Mucosa of descending colon (tissue), 3 donors: ENCODE results near the gene TKT. TPM values are rescaled to one million over a fixed set of nuclear protein-coding genes. Genes with fewer than 3 reads are reported as not detected.

Experiments
- ATAC-seq: fragments of 200-7000 bp; cut with Tn5 transposase; one replicate; pipeline ENCODE4 v1.9.1; 2020; ENCODE audit warnings: mild to moderate bottlenecking, moderate library complexity
- DNase-seq, 3 donors: peaks; one replicate each; pipeline ENCODE4 v3.0.0-alpha.2; 2020
- H3K36me3 ChIP-seq: fragments of 200-600 bp; one replicate; pipeline ENCODE4 v1.8.0; 2021; ENCODE audit warnings: low read depth, mild to moderate bottlenecking
- H3K4me1 ChIP-seq: fragments of 200-600 bp; one replicate; pipeline ENCODE4 v1.8.0; 2021; ENCODE audit warnings: low read depth, mild to moderate bottlenecking
- H3K4me3 ChIP-seq: fragments of 200-600 bp; one replicate; pipeline ENCODE4 v1.8.0; 2021; ENCODE audit warnings: mild to moderate bottlenecking
- H3K9me3 ChIP-seq: fragments of 200-600 bp; one replicate; pipeline ENCODE4 v1.8.0; 2021; ENCODE audit warnings: mild to moderate bottlenecking
- intact Hi-C, 2 donors: fragments of 100-400 bp; cut with DNase I in 1 of 2; cut with micrococcal nuclease in 1 of 2; formaldehyde crosslinking; loops; one replicate each; pipeline versions ENCODE4 v1.11.0 to v1.11.1; 2022; cut with DNase I, micrococcal nuclease
- total RNA-seq, 3 donors: library from RNA; stranded (reverse); fragmentation: NEBNext Ultra II Directional in 2 of 3; extraction: Animal tissue kit (Norgen Biotek cat#: 25700) in 2 of 3; gene quantifications; one replicate each; pipeline versions ENCODE4 v1.2.1 to v1.2.4, GENCODE V29; 2021 to 2023
- TF ChIP-seq, protein P1 (sequence below): fragments of 200-600 bp; IDR thresholded peaks from one replicate; pipeline ENCODE4 v1.8.0; 2022; ENCODE audit warnings: antibody characterized with exemption, mild to moderate bottlenecking
- donor health status: DM: no; HTN: no; CAD: no; lungs with moderate emphysema.
- donor health status: DM: no; HTN: no; CAD: no.
- donor health status: DM: no; HTN: yes; CAD: no.

TKT gene
- total RNA-seq, 3 donors from 2014 or later, result 180 to 260 (median 226) TPM

DNA sequence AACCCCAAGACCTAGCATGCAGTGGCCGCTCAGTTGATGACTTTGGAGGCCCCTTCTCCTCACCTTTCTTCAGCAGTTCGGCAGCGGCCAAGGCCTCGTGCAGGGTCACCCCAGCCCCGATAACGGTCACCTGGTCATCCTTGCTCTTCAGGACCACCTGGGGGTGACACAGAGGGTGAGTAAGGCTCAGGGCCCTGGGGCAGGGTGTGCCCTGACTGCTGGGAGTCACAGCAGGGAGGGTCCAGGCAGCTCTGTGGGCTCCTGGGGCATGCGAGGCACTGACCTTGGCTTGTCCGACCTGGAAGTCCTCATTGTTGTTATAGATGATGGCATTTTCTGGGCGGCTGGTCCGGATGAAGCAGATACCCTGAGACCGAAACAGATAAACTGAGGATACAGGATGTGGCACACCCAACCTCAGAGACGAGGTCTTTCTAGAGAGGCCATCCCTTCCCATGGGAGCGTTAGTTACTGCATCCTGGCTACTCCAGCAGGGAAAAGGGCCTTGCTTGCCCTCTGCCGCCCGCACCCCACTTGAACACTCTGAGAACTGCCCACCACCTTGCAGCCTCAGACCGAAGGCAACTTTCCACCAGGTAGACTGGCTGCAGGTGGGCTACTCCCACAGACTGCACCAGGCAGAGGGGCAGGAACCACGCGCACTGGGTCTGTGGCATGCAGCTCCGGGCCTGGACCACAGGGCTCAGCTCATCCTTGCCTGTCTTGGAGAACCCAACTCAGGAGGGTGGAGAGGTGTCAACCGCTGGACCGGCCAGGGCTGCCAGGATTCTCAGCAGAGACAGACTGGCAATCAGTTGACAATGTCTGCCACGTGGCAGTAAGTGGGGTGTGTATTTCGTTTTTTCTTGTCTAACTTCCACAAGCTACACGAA lies 27.6 kb downstream of the TKT start:
- Histone ChIP-seq H3K4me3 (no peak overlapping the region), H3K4me1 (no peaks in the 10 kb centered on the region), H3K36me3 (peaks cover 22% of the 10 kb centered on the region), H3K9me3 (no peaks in the 10 kb centered on the region)
- TF ChIP-seq, protein P1, sequence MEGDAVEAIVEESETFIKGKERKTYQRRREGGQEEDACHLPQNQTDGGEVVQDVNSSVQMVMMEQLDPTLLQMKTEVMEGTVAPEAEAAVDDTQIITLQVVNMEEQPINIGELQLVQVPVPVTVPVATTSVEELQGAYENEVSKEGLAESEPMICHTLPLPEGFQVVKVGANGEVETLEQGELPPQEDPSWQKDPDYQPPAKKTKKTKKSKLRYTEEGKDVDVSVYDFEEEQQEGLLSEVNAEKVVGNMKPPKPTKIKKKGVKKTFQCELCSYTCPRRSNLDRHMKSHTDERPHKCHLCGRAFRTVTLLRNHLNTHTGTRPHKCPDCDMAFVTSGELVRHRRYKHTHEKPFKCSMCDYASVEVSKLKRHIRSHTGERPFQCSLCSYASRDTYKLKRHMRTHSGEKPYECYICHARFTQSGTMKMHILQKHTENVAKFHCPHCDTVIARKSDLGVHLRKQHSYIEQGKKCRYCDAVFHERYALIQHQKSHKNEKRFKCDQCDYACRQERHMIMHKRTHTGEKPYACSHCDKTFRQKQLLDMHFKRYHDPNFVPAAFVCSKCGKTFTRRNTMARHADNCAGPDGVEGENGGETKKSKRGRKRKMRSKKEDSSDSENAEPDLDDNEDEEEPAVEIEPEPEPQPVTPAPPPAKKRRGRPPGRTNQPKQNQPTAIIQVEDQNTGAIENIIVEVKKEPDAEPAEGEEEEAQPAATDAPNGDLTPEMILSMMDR, result no peak
- DNase-seq (no peak), ATAC-seq (no peak)
- intact Hi-C loops, result no loop called here

DNA sequence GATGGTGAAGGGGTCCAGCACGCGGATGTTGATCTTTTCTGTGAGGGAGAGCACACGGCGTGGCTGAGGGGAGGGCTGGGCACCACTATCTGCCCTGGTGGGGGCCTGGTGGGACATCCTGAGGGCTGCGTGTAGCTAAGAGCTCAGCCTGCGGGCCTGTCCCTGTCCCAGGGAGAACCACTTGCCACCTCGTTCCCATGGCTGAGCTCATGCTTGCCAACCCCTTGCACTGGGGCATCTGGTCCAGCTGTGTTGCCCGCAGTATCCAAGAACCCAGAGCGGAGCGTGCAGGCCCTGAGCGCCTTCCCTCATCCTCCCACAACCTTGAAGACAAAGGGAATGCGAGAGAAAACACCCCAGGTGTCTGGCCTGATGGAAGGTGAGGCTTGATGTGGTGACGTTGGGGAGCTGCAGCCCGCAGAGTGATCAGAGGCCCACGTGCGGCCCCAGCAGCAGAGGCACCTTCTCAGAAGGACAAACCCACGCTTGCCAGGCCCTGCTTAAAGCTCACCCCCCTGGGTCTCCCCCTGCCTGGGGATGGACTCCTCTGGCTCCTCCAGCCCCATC lies 28.9 kb downstream of the TKT start:
- ATAC-seq (no peak), DNase-seq (no peak)
- Histone ChIP-seq H3K9me3 (no peaks in the 10 kb centered on the region), H3K4me3 (no peak overlapping the region), H3K36me3 (peaks cover 22% of the 10 kb centered on the region), H3K4me1 (no peaks in the 10 kb centered on the region)
- intact Hi-C loops, result no loop called here
- TF ChIP-seq, protein P1, result no peak

DNA sequence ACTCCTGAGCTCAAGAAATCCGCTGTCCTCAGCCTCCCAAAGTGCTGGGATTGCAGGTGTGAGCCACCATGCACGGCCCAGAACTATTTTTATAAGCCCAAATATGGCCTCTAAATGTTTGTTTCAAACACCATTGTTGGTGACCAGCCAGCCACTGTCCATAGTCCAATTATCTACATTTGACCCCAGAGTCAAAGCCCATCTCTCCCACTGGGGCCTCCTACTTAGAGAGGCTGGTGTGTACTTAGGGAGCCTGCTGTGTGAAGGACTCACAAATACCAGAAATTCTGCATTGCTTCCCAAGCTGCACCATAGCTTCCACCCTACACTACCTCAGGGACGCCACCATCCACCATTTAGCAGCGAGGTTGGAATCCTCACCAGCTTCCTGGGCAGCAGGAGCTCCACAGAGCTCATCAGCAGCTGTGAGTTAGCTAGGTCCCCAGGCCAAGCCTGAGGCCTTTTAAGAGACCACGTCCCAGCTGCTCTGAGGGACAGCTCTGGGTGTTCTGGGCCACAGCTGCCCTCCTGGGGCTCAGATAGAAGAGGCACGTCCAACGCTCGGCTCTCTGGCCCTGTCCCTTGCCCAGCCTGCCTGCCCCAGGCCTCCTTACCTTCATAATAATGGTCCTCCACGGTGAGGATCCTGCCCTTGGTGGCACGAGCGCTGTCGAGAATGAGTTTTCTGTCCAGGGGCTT lies 29.5 kb downstream of the TKT start:
- Histone ChIP-seq H3K4me3 (no peak overlapping the region), H3K4me1 (no peaks in the 10 kb centered on the region), H3K9me3 (no peaks in the 10 kb centered on the region), H3K36me3 (peaks cover 22% of the 10 kb centered on the region)
- no peak for DNase-seq
- ATAC-seq, result no peak
- intact Hi-C loops, result no loop called here
- TF ChIP-seq, protein P1, result no peak

DNA sequence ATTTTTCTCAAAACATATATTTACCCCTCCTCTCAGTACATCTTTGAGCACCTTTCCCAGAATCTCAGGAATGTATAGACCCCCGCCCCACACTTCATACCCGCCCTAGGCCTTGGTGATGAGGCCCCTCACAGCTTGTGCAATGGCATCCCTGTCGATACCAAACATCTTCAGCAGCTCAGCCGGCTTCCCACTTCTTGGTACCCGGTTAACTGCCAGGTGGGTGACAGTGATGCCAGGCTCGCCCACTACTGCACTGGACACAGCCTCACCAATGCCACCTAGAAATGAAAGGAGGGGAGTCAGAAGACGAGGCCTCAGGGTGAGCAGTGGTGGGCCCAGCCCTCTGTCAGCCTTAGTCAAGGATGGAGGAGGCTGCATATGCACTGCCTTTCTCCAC lies 30.2 kb downstream of the TKT start:
- no peaks in the 10 kb centered on the region for H3K9me3 ChIP-seq
- H3K4me3 ChIP-seq, result no peak overlapping the region
- DNase-seq, result no peak
- H3K36me3 ChIP-seq, result peaks cover 22% of the 10 kb centered on the region
- intact Hi-C loops, result no loop called here
- no peak for ATAC-seq
- TF ChIP-seq, protein P1, result no peak
- H3K4me1 ChIP-seq, result no peaks in the 10 kb centered on the region

DNA sequence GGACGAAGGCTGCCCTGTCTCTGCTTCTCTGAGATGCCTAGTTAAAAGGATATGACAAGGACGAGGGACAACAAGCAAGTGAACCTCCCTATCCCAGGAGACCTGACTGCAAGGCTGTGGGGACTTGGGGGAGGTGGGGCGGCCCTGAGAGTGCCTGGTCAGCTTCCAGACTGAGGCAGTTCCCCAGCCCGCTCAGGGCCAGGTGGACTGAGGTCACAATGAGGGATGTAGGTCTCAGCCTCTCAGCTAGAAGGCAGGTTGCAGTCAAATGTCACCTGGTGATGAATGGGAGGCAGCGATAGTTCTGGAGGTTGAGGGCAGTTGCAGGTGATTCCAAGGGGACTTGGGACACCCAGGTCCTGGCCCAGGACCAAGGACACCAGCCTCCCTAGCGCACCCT lies 30.6 kb downstream of the TKT start:
- H3K9me3 ChIP-seq, result no peaks in the 10 kb centered on the region
- TF ChIP-seq, protein P1, result no peak
- H3K36me3 ChIP-seq, result peaks cover 22% of the 10 kb centered on the region
- no peak for ATAC-seq
- H3K4me1 ChIP-seq, result no peaks in the 10 kb centered on the region
- intact Hi-C loops, result no loop called here
- no peak overlapping the region for H3K4me3 ChIP-seq
- peak in 1 of 3 donors; percentile 14 for DNase-seq
